HUES48 (cell line): ENCODE results near the gene DUSP1.
A peak's percentile ranks its signal among the peaks of the same experiment; 100 is the strongest.
"Not testable (repeated sequence)": the region's sequence is repeated elsewhere in the genome, so short reads cannot be mapped to it uniquely, and the experiment has no call there.

Experiments
- H3K27ac ChIP-seq: one replicate; pipeline ENCODE4 v1.7.0; 2013; ENCODE audit warnings: low read depth, low read length, inconsistent platforms
- H3K27me3 ChIP-seq: 2 replicates; pipeline ENCODE4 v1.6.1; 2013; ENCODE audit warnings: mild to moderate bottlenecking, low read length; ENCODE audit not compliant: control insufficient read depth, insufficient read depth
- H3K36me3 ChIP-seq: 2 replicates; pipeline ENCODE4 v1.6.1; 2013; ENCODE audit warnings: low read length; ENCODE audit not compliant: control insufficient read depth, insufficient read depth
- H3K4me1 ChIP-seq: 2 replicates; pipeline ENCODE4 v1.6.1; 2013; ENCODE audit warnings: mild to moderate bottlenecking, low read length; ENCODE audit not compliant: control insufficient read depth, insufficient read depth
- H3K4me3 ChIP-seq: 2 replicates; pipeline ENCODE4 v1.5.1; 2013; ENCODE audit warnings: mild to moderate bottlenecking, low read depth, low read length
- H3K9ac ChIP-seq: 2 replicates; pipeline ENCODE4 v1.6.1; 2013; ENCODE audit warnings: mild to moderate bottlenecking, low read depth, low read length, moderate library complexity
- H3K9me3 ChIP-seq: 2 replicates; pipeline ENCODE4 v1.6.1; 2013; ENCODE audit warnings: low read length; ENCODE audit not compliant: control insufficient read depth, insufficient read depth

DUSP1 gene

DNA sequence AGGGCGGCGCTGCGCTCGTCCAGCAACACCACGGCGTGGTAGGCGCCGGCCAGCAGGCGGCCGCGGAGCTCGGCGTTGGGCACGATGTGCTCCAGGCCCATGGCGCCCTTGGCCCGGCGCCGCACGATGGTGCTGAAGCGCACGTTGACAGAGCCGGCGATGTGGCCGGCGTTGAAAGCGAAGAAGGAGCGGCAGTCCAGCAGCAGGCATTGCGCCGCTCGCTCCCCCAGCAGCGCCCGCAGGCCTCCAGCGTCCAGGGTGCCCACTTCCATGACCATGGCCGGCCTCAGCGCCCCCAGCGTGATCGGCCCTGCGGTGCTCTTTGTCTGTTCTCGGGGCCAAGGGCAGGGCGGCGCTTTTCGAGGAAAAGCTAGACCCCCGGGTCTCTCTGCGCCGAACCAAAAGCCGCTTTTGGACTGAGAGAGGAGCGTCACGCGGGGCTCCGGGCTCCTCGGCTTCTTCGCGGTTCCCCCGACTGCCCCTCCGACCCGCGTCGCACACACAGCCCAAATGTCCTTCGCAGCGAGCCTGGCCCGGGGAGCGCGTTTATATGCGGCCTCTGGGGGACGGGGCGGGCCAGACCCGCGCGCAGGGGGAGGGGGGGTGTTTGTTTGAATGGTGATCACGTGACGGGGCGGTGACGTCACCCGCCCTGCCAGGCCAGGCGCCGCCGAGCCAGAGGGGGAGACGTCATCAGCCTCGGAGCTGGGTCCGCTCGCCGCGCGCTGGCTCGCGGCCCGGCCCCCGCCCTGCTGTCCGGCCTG, at the start of gene DUSP1:
DUSP1 (minus strand) TSS at position 521 of the 764 bp plus-strand sequence; CDS start at position 278, 243 bp downstream.
- peak within 1 kb of the TSS; percentile 83 for H3K4me3 ChIP-seq
- H3K27ac ChIP-seq = peak within 1 kb of the TSS; percentile 88
- peak within 1 kb of the TSS; percentile 95 for H3K9ac ChIP-seq
- H3K9me3 ChIP-seq = no peaks in the 10 kb centered on the region
- H3K36me3 ChIP-seq = peaks cover 19% of the 10 kb centered on the region
- peaks cover 9% of the 10 kb centered on the region for H3K4me1 ChIP-seq
- H3K27me3 ChIP-seq = peaks cover 36% of the 10 kb centered on the region

- peaks cover 5% of the 10 kb centered on the region; the same call in 1 of the 2 replicates for H3K4me1 ChIP-seq
Measured at GRCh38 chr5:172820046-172820767, 49.2 kb upstream of the DUSP1 start.

GRCh38 chr5:172819569-172819968, 48.6 kb upstream of the DUSP1 start:
- Histone ChIP-seq H3K4me1 (peaks cover 5% of the 10 kb centered on the region; the same call in 1 of the 2 replicates), H3K27ac (no peak overlapping the region), H3K9ac (no peak overlapping the region), H3K36me3 (no peaks in the 10 kb centered on the region), H3K27me3 (peaks cover 5% of the 10 kb centered on the region; the same call in 1 of the 2 replicates), H3K4me3 (no peak overlapping the region), H3K9me3 (no peaks in the 10 kb centered on the region)

More at GRCh38 chr5:172820046-172820767, 49.2 kb upstream of the DUSP1 start:
- H3K36me3 ChIP-seq = no peaks in the 10 kb centered on the region
- H3K27me3 ChIP-seq = peaks cover 5% of the 10 kb centered on the region; the same call in 1 of the 2 replicates
- H3K4me3 ChIP-seq = no peak overlapping the region
- H3K9ac ChIP-seq = no peak overlapping the region
- no peak overlapping the region for H3K27ac ChIP-seq
- no peaks in the 10 kb centered on the region; the same call in 1 of the 2 replicates for H3K9me3 ChIP-seq

GRCh38 chr5:172818081-172818480, 47.1 kb upstream of the DUSP1 start:
- Histone ChIP-seq H3K4me1 (peaks cover 5% of the 10 kb centered on the region; the same call in 1 of the 2 replicates), H3K36me3 (no peaks in the 10 kb centered on the region), H3K4me3 (no peak overlapping the region), H3K27me3 (peaks cover 5% of the 10 kb centered on the region; the same call in 1 of the 2 replicates), H3K9me3 (no peaks in the 10 kb centered on the region), H3K27ac (no peak overlapping the region), H3K9ac (no peak overlapping the region)

DNA sequence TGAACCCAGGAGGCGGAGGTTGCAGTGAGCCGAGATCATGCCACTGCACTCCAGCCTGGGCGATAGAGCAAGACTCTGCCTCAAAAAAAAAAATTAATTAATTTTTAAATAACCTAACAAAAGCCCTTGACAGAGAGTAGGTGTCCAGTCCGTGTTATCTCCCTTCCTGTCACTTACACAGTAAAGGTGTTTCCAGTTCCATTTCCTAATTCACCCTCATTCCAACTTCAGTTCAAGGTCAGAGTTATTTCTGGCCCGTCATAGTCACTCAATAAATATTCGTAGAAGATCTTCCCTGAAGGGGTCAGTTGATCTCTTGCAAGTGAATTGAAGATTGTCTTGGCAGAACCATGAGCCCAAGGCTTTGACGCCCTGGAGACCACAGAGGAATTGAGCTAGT, 46.7 kb upstream of the DUSP1 start:
- Histone ChIP-seq H3K4me3 (no peak overlapping the region), H3K9ac (no peak overlapping the region), H3K4me1 (peaks cover 5% of the 10 kb centered on the region; the same call in 1 of the 2 replicates), H3K27ac (no peak overlapping the region), H3K9me3 (no peaks in the 10 kb centered on the region), H3K27me3 (peaks cover 5% of the 10 kb centered on the region; the same call in 1 of the 2 replicates), H3K36me3 (no peaks in the 10 kb centered on the region)

DNA sequence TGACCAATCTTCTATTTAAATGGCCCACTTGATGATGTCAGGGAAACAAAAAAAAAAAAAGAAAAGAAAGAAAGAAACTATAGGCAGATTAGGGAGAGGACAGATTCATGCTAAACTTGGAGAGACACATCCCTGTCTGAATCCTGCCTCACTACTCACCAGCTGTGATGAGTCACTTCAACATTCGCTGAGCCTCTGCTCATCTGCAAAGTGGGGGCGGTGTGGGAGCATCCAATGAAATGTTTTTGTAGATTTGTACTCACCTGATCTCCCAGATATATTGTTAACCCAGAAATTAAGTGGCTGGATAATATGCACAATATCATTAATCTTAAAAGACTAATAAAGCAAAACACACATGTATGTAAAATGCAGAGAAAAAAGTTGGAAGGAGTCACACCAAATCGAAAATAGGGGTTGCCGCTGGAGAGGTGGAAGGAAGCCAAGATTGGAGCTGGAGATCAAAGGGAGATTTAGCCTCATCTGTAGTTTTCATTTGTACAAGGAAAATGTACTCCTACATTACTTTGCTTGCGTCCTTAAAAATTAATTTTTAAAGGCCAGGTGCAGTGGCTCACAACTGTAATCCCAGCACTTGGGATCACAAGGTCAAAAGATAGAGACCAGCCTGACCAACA, 46.0 kb upstream of the DUSP1 start:
- no peaks in the 10 kb centered on the region for H3K9me3 ChIP-seq
- H3K4me3 ChIP-seq = no peak overlapping the region
- H3K27ac ChIP-seq = no peak overlapping the region
- H3K36me3 ChIP-seq = no peaks in the 10 kb centered on the region
- H3K4me1 ChIP-seq = peaks cover 5% of the 10 kb centered on the region; the same call in 1 of the 2 replicates
- H3K27me3 ChIP-seq = peaks cover 5% of the 10 kb centered on the region; the same call in 1 of the 2 replicates
- no peak overlapping the region for H3K9ac ChIP-seq

GRCh38 chr5:172815631-172816030, 44.6 kb upstream of the DUSP1 start:
- Histone ChIP-seq H3K4me3 (no peak overlapping the region), H3K4me1 (peaks cover 5% of the 10 kb centered on the region; the same call in 1 of the 2 replicates), H3K36me3 (no peaks in the 10 kb centered on the region), H3K27ac (no peak overlapping the region), H3K9me3 (no peaks in the 10 kb centered on the region), H3K9ac (no peak overlapping the region), H3K27me3 (peaks cover 5% of the 10 kb centered on the region; the same call in 1 of the 2 replicates)

DNA sequence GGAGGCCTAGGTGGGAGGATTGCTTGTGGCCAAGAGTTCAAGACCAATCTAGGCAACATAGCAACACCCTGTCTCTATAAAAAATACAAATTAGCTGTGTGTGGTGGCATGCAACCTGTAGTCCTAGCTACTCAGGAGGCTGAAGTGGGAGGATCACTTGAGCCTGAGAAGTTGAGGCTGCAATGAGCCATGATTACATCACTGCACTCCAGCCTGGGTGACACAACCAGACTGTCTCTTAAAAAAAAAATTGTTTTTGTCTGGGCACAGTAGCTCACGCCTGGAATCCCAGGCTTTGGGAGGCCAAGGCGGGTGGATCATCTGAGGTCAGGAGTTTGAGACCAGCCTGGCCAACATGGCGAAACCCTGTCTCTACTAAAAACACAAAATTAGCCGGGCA, 40.0 kb upstream of the DUSP1 start:
- H3K27ac ChIP-seq, H3K27me3 ChIP-seq, H3K4me3 ChIP-seq, H3K4me1 ChIP-seq, H3K36me3 ChIP-seq, H3K9ac ChIP-seq, H3K9me3 ChIP-seq: not testable (repeated sequence)

GRCh38 chr5:172809774-172810173, 38.8 kb upstream of the DUSP1 start:
- Histone ChIP-seq H3K4me1 (no peaks in the 10 kb centered on the region; the same call in 1 of the 2 replicates), H3K9ac (no peak overlapping the region), H3K27ac (no peak overlapping the region), H3K4me3 (no peak overlapping the region), H3K36me3 (no peaks in the 10 kb centered on the region), H3K9me3 (no peaks in the 10 kb centered on the region), H3K27me3 (no peaks in the 10 kb centered on the region)

DNA sequence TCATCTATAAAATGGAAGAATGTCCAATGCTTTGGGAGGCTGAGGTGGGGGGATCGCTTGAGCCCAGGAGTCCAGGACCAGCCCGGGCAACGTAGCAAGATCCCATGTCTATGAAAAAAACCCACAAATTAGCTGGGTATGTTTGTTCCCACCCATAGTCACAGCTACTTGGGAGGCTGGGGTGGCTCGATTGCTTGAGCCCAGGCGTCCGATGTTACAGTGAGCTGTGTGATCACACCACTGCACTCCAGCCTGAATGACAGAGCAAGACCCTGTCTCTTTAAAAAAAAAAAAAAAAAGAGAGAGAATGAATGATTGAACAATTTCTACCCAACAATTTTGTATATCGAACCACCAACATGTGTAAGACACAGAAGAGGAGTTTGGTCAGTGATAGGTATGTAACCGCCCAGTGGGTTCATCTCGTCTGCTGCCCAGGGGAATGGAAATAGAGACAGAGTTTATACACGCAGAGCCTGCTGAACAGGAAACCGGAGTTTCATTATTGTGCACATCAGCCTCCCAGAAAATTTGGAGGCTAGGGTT, 36.8 kb upstream of the DUSP1 start:
- no peaks in the 10 kb centered on the region; the same call in 1 of the 2 replicates for H3K4me1 ChIP-seq
- H3K27ac ChIP-seq = peak overlapping the region; percentile 66
- no peaks in the 10 kb centered on the region for H3K9me3 ChIP-seq
- H3K27me3 ChIP-seq = no peaks in the 10 kb centered on the region
- H3K9ac ChIP-seq = no peak overlapping the region
- H3K36me3 ChIP-seq = no peaks in the 10 kb centered on the region
- no peak overlapping the region for H3K4me3 ChIP-seq
